ENCODE results near the gene TMEM201. TPM values are rescaled to one million over a fixed set of nuclear protein-coding genes. Genes with fewer than 3 reads are reported as not detected.

The TMEM201 gene
- polyA plus RNA-seq, 2 of the 4 experiments (the other 2 are of a cell fraction): 1.9 to 8.7 TPM

DNA sequence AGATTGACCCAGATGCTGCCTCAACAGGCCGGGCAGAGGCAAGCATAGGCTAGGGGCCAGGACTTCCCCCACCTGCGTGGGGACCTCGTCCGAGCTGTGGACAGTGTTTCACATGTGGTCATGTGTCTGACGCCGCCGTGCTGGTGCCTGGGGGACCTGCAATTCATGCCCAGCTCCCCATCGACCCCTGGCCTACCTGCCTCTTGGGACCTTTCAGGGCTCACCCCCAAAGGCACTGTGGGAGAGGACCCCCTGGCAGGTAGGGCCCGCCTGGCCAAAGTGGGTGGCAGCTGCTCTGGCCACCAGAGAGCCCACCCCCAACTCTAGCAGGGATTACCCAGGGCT lies 4.4 kb downstream of the TMEM201 start:
- Histone ChIP-seq H3K4me1 (peaks cover 9% of the 10 kb centered on the region; the same call in 2 of the 3 replicates), H3K9me3 (no peaks in the 10 kb centered on the region), H3K4me2 (no peak overlapping the region), H3K4me3 (no peak overlapping the region), H3K27ac (no peak overlapping the region)
- TF ChIP-seq ZC3H11A (IDR thresholded peaks at IDR 0.05) (no peak), EHF (CRISPR knock-in tag; IDR thresholded peaks at IDR 0.05) (no peak), EP300 (IDR thresholded peaks at IDR 0.05) (no peak), MAFK (IDR thresholded peaks at IDR 0.05; ENCODE audit: partially characterized antibody) (no peak), HEYL (CRISPR knock-in tag; IDR thresholded peaks at IDR 0.05) (no peak), NPAS2 (CRISPR knock-in tag; IDR thresholded peaks at IDR 0.05; ENCODE audit: borderline replicate concordance) (no peak), KDM1A (IDR thresholded peaks at IDR 0.05; ENCODE audit: low read depth) (no peak), BHLHE40 (IDR thresholded peaks at IDR 0.05; ENCODE audit: low read depth, low read length) (no peak), ZNF302 (CRISPR knock-in tag; IDR thresholded peaks at IDR 0.05) (no peak), SMC3 (IDR thresholded peaks at IDR 0.05) (no peak), RAD21 (conservative IDR thresholded peaks at IDR 0.05 in 1 of 2, IDR thresholded peaks at IDR 0.05 in 1 of 2) (no peak), JUNB (IDR thresholded peaks at IDR 0.05) (no peak)
- TF ChIP-seq, protein P1, sequence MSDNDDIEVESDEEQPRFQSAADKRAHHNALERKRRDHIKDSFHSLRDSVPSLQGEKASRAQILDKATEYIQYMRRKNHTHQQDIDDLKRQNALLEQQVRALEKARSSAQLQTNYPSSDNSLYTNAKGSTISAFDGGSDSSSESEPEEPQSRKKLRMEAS (IDR thresholded peaks at IDR 0.05): no peak
- TF ChIP-seq, protein P2, sequence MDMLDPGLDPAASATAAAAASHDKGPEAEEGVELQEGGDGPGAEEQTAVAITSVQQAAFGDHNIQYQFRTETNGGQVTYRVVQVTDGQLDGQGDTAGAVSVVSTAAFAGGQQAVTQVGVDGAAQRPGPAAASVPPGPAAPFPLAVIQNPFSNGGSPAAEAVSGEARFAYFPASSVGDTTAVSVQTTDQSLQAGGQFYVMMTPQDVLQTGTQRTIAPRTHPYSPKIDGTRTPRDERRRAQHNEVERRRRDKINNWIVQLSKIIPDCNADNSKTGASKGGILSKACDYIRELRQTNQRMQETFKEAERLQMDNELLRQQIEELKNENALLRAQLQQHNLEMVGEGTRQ (IDR thresholded peaks at IDR 0.05): no peak
- TF ChIP-seq, protein P3, sequence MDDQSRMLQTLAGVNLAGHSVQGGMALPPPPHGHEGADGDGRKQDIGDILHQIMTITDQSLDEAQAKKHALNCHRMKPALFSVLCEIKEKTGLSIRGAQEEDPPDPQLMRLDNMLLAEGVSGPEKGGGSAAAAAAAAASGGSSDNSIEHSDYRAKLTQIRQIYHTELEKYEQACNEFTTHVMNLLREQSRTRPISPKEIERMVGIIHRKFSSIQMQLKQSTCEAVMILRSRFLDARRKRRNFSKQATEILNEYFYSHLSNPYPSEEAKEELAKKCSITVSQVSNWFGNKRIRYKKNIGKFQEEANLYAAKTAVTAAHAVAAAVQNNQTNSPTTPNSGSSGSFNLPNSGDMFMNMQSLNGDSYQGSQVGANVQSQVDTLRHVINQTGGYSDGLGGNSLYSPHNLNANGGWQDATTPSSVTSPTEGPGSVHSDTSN (IDR thresholded peaks at IDR 0.05): no peak
- TF ChIP-seq, protein P4, sequence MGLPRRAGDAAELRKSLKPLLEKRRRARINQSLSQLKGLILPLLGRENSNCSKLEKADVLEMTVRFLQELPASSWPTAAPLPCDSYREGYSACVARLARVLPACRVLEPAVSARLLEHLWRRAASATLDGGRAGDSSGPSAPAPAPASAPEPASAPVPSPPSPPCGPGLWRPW (IDR thresholded peaks at IDR 0.05): no peak
- TF ChIP-seq, protein P5, sequence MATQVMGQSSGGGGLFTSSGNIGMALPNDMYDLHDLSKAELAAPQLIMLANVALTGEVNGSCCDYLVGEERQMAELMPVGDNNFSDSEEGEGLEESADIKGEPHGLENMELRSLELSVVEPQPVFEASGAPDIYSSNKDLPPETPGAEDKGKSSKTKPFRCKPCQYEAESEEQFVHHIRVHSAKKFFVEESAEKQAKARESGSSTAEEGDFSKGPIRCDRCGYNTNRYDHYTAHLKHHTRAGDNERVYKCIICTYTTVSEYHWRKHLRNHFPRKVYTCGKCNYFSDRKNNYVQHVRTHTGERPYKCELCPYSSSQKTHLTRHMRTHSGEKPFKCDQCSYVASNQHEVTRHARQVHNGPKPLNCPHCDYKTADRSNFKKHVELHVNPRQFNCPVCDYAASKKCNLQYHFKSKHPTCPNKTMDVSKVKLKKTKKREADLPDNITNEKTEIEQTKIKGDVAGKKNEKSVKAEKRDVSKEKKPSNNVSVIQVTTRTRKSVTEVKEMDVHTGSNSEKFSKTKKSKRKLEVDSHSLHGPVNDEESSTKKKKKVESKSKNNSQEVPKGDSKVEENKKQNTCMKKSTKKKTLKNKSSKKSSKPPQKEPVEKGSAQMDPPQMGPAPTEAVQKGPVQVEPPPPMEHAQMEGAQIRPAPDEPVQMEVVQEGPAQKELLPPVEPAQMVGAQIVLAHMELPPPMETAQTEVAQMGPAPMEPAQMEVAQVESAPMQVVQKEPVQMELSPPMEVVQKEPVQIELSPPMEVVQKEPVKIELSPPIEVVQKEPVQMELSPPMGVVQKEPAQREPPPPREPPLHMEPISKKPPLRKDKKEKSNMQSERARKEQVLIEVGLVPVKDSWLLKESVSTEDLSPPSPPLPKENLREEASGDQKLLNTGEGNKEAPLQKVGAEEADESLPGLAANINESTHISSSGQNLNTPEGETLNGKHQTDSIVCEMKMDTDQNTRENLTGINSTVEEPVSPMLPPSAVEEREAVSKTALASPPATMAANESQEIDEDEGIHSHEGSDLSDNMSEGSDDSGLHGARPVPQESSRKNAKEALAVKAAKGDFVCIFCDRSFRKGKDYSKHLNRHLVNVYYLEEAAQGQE (IDR thresholded peaks at IDR 0.05): no peak
- ChIA-PET CTCF (interaction anchor here (1.1 to 1.5 kb wide), 3 partner anchors 23 to 98 kb away, joined by 4 to 7 read pairs (median 6); no protein-coding TSS in a partner anchor), POLR2A (no interaction called here)
- DNase-seq (ENCODE audit: low read depth in 1 of 2, low spot score in 1 of 2) (no peak), FAIRE-seq (no peak), ATAC-seq (no peak)
- WGBS (ENCODE audit: missing lambda C conversion rate): 73% methylated on average over 2 of the region's 9 CpGs

DNA sequence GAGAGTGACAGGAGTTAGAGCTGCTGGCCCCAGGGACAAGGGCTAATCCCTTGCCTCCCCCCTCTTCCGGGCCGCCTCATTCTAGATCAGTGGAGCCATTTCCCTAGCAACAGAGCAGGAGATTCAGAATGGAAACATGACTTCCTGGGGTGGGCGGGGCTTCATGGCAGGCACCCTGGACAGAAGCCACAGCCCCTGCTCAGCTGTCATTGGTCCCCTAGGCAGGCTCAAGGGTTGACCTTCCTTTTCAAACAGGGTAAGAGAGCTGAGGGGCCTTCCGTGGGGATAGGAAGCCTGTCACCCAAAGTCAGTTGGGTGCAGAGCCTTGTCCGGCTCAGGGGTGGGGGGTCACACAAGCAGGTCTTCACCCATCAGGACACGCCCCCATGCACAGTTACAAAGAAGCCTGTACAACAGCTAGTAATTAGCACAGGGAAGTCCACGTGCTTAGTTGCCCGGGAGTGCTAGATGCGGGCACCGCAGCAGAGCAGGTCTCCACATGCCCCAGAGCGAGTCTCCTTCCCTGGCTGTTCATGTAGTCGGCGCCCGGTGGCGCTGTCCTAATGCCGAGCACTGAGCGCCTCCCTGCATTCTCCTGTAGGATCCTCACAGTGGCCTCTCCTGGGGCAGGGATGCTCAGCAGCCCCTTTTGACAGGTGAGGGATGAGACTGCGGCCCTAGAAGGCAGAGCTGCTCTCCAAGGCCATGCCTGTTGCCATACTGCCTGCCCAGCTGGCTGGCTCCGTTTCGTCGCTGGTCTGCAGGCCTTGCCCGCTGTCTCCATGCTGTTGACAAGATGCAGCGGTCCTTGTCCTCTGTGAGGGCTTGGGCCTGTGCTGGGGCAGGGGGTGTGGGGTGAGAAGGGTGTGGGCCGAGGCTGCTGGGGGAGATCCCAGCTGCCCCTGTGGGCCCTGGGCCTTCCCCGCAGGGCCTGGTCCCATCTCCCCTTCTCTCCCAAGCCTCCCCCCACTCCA lies 5.1 kb downstream of the TMEM201 start:
- ChIA-PET POLR2A (no interaction called here), CTCF (interaction anchor here (1.0 to 1.4 kb wide), 3 partner anchors 9 to 98 kb away, joined by 3 to 7 read pairs (median 3); no protein-coding TSS in a partner anchor)
- Histone ChIP-seq H3K4me1 (peaks cover 9% of the 10 kb centered on the region; the same call in 2 of the 3 replicates), H3K27ac (no peak overlapping the region), H3K9me3 (no peaks in the 10 kb centered on the region), H3K4me2 (no peak overlapping the region), H3K4me3 (no peak overlapping the region)
- DNase-seq (ENCODE audit: low read depth in 1 of 2, low spot score in 1 of 2) (peak in 1 of 2 experiments; percentile 13), FAIRE-seq (no peak), ATAC-seq (peak in 1 of 2 experiments; percentile 12; a peak in 1 of 6 replicates)
- TF ChIP-seq, protein P4 (IDR thresholded peaks at IDR 0.05): no peak
- TF ChIP-seq, protein P6, sequence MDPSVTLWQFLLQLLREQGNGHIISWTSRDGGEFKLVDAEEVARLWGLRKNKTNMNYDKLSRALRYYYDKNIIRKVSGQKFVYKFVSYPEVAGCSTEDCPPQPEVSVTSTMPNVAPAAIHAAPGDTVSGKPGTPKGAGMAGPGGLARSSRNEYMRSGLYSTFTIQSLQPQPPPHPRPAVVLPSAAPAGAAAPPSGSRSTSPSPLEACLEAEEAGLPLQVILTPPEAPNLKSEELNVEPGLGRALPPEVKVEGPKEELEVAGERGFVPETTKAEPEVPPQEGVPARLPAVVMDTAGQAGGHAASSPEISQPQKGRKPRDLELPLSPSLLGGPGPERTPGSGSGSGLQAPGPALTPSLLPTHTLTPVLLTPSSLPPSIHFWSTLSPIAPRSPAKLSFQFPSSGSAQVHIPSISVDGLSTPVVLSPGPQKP (IDR thresholded peaks at IDR 0.05; ENCODE audit: low read depth, low read length): no peak
- TF ChIP-seq, protein P7, sequence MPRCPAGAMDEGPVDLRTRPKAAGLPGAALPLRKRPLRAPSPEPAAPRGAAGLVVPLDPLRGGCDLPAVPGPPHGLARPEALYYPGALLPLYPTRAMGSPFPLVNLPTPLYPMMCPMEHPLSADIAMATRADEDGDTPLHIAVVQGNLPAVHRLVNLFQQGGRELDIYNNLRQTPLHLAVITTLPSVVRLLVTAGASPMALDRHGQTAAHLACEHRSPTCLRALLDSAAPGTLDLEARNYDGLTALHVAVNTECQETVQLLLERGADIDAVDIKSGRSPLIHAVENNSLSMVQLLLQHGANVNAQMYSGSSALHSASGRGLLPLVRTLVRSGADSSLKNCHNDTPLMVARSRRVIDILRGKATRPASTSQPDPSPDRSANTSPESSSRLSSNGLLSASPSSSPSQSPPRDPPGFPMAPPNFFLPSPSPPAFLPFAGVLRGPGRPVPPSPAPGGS (IDR thresholded peaks at IDR 0.05): no peak
- TF ChIP-seq CHD2 (IDR thresholded peaks at IDR 0.05; ENCODE audit: low read length, partially characterized antibody): no peak
- TF ChIP-seq HOXA7 (CRISPR knock-in tag; IDR thresholded peaks at IDR 0.05): no peak
- WGBS (ENCODE audit: missing lambda C conversion rate): 87% methylated on average over 18 of the region's 25 CpGs

All from A549 (cell line).